ENCODE results near the gene DSCAML1.

The DSCAML1 gene

DNA sequence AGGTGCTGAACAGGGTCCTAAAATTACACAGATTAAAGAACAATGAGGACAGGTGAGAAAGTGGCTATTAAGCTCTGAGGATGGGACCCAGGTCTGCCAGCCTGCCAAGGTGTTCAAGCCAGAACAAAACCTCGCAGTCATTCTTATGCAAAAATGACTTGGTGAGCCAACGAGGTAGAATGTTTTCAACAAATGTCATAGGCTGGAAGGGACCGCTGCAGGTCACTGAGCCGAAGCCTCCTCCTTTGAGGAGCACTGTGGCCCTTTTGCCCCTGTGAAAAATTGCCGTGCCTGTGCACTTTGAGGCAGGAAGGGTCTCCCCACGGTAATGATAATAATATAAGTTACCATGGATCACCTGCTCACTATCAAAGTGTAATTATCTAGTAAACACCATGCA lies 216.2 kb downstream of the DSCAML1 start:
- DNase-seq (ENCODE audit: low spot score) = no peak

DNA sequence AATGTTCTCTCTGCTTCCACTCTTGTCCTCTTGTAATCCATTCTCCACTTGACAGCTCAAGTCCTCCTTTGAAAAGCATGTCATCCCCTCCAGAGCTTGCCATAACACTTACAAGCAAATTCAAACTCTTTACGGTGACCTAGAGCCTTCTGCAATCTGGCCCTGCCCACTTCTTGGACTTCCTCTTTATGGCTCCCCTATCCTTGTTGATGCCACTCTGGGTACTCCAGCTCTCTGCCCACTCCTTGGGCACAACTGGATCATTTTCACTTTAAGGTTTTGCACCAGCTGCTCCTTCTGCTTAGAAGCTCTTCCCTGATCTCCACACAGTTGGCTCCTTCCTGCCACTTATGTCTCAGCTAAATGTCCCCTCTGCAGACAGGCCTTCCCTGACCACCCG lies 217.9 kb downstream of the DSCAML1 start:
- DNase-seq (ENCODE audit: low spot score) = no peak

DNA sequence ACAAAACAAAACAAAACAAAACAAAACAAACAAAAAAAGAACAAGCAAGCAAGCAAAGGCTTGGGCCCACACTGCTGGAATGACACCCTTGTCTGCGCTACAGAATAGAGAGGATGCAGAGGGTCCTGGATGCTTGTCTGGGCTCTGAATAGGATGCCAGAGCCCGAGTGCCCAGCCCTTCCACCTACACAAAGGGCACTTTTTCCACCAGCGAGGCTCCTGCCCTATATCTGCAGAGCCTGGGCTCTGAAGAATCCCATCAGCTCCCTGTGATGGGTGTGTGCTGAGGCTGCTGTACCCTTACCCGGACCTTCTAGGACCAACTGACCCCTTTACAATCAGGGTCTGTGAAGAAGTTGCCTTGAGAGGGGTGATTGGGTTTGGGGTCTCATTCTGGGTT lies 221.2 kb downstream of the DSCAML1 start:
- DNase-seq (ENCODE audit: low spot score) = no peak

DNA sequence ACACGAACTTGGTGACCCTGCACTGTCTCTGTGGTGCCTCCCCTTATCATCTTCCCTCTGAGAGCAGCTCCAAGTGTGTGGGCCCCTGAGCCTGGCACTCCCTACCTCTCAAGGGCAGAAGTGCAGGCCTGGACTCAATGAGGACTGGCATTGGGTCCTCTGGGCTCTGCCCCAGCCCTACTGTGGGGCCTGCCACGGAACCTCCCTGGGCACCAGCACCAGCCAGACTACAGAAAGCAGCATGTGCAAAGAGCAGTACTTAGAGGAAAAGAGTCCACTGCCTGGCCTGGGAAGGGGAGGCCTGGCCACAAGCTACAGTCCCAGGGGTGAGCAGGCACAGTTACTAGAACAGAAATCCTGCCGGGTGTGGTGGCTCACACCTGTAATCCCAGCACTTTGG lies 222.5 kb downstream of the DSCAML1 start:
- no peak for DNase-seq (ENCODE audit: low spot score)

DNA sequence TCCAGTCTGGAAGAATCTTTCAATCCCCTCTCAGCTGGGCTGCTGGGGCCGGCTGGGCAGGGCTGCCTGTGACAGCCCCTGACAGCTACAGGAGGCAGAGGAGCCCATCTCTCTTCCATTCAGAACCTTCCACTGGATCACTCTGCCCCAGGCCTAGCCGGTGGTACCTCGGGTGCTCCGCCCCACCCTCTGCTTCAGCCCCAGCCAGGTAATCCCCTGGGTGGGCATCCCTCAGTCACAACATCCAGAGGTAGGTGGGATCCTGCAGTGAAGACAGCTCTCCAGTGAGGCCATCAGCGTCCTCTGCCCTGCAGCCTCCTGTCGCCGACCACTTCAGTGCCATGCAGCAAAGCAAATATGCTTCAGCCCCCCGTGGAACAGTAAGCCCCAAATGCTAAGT lies 223.7 kb downstream of the DSCAML1 start:
- DNase-seq (ENCODE audit: low spot score) = no peak

DNA sequence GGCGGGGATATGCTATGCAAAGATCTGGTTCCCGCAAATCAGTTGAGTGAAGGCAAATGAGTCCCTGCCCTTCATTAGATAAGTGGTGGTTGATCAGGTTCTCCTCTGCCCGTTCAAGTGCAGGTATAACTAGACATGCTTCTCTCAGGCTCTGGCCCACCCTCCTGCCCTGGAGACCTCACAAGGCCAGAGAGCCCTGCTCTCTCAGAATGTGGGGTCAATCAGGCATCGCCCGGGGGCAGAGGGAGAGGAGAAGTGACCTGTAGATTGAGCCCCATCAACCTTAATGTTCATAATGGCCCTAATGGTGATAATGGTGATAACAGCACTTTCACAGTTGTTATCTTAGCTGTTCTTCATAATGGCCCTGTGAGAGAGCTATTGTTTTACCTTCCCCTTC lies 224.3 kb downstream of the DSCAML1 start:
- no peak for DNase-seq (ENCODE audit: low spot score)

DNA sequence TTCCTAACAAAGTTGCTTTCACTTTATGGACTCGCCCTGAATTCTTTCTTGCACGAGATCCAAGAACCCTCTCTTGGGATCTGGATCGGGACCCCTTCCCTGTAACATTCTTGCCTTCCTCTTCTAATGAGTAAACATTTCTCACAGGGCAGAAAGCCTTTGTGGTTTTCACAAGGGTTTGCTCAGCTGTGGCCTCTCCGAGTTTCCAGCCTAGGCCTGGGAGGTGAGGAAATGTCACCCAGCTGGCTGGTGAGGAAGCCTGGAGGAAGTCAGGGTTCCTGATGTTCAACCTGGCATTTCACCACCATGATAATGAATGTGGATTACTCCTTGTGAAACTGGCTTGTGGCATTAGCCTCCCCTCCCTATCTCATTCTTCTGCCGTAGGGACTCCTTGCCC lies 224.9 kb downstream of the DSCAML1 start:
- DNase-seq (ENCODE audit: low spot score) = no peak

DNA sequence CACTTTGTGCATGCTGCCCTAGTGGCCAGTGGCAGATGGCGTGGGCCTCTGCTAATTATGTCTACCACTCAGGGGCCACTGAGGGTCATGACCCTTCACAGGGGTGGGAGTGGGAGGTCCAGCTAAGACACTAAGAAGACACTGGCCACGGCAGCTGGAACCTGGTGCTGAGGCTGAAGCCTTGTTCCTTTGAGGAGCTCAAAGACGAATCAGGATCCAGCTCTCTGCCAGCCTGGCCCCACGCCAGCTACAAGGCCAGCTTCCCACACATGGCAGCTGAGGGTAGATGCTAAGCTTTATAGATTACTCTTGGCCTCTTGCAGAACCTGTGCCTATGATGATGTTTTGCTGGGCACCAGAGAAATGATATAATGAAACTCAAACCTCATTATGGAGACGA lies 226.3 kb downstream of the DSCAML1 start:
- DNase-seq (ENCODE audit: low spot score) = peak; percentile 54

DNA sequence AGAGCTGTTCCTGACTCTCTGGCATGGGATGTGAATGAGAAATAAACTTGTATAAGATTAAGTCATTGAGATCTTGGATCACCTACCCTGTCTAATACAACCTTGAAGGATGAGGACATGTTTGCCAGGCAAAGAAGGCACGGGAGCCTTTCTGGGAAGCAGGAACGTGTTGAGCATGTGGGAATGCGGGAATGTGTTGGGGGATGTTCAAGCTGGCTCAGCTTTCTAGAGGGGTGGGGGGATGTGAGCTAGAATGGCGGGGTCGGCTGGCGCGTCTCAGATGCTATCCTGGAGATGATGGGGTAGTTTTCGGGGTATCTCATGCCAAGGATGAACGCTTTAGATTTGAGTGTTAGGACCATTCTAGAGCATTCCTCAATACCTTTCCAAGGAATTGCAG lies 227.1 kb downstream of the DSCAML1 start:
- DNase-seq (ENCODE audit: low spot score) = no peak

DNA sequence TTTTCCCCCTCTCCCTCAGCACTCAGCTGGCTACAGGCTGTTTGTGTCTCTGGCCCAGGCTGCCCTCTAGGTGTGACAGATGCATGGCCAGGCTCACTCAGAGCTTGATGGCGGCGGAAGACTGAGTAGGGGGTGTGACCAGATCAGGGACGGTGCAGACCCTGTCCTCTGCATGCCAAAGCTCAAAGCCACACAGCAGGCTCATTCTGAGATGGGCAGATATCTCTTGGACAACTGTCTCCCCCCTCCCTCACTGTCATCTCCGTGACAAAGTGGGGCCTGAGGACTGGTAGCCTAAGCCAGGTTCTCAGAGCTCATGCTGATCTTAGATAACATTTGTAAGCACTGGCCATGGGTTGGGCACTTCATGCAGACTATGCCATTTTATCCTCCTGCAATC lies 231.3 kb downstream of the DSCAML1 start:
- DNase-seq (ENCODE audit: low spot score) = no peak

DNA sequence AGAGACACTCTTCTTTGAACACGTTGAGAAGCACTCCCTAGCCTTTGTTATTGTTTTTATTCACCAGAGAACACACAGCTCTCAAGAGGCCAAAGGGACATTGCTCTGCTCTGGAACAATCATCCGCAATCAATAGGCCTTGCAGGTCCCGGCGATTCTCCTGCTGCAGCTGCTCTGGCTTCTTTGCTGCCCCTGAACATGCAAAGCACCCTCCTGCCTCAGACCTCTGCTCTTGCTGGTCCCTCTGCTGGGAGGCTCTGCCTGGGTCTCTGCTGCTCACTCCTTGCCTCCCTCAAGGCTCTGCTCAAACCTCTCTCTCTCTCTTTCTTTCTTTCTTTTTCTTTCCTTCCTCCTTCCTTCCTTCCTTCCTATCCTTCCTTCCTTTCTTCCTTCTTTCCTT lies 232.7 kb downstream of the DSCAML1 start:
- DNase-seq (ENCODE audit: low spot score) = no peak

DNA sequence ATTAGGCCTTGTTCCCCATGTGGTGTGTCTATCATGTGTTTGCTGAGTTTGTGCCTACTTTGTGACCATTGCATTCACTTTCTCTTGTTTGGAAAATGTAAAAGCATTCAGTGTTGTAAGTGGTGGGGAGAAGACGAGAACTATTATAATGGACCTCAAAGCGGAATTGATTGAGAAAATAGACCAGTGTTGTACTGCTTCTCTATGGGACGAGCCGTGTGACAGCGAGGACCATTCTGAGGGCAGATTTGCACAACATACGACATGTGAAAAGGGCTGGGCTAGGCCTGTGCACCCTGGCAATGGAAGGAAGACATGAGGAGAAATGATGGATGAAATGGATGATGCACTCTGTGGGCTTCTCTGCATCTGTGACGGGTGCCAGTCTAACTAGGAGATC lies 233.5 kb downstream of the DSCAML1 start:
- peak; percentile 45 for DNase-seq (ENCODE audit: low spot score)

DNA sequence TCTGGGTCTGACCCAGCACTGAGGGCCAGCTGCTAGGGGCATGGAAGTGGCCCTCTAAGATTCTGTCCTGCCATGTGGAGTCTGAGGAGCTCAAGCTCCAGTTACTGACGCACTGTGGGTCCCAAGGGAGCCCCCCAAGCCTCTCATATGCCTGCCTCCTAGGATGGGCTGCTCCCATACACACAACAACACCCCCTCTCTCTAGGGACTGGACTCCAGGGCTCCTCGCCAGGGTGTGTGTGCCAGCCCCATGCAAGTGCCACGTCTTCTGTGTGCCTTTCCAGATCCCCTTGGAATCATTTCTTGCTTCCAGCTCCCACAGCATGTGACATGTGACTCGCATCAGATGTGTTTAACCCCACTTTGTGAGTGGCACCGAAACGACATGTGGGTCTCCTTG lies 234.9 kb downstream of the DSCAML1 start:
- no peak for DNase-seq (ENCODE audit: low spot score)

DNA sequence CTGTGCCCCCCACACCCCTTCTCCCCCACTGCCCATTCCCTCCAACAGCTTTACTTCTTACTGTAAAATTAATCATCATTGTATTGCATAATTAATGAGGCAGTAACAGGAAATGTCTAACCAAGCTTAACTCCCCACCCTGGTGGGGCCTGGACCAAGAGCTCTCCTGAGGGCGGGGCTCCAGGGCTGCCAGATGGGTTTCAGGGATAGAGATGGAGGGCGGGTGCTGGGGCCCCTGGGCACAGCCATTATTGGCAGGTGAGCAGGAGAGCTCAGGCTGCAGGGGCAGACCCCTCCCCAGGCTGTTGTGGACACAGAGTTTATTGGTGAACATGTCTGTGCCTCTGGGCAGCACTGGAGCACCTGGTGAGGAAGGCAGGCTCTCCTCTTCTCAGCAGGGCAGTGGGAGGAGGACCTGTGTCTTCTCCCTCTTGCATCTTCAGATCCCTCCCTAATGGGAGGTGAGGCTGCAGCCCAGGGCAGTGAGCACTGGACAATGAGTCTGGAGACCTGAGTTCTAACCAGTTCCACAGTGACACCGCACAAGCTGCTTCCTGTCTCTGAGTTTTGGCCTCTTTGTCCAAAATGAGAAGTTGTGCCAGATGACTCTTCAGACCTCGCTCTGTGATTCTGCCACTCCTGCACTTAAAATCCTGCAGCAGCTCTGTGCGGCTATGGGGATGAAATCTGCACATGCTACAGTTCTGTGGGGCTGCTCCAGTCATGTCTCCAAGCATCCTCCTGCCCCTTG lies 236.1 kb downstream of the DSCAML1 start:
- no peak for DNase-seq (ENCODE audit: low spot score)

DNA sequence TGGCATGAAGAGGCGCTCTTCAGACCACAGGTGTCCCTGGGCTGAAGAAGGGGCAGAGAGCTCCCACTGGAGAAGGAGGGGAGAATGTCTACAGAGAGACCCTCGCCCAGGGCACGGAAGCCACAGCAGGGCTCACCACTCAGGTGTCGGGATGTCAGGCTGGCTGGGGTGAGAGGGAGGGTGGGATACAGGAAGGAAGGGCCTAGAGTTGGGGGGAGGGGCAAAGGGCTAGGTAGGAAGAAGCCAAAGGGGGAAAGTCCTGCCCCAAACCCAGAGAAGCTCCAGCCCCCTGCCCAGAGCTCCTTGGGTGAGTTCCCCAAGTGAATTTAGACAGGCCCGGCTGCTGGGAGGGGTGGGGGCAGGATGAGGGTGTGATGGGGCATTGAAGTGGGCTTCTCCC lies 237.3 kb downstream of the DSCAML1 start:
- DNase-seq (ENCODE audit: low spot score) = no peak

DNA sequence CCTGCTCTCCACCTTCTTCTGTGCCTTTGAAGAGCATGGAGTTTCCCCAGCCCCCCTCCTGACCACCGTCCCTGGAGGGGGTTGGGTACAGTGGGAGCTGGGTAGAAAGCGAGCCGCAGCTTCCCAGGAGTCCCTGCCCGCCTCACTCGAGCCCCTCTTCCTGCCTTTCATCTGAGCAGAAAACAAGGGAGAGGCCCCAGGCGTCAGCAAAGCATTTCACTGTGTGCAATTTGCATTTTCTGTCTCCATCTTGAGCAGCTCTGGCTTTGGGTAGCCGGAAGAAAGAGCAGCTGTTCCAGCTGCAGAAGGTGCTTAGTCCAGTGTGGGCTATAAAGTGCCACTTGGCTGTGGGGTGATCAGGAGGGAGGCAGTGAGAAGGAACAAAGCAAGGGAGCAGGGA lies 239.7 kb downstream of the DSCAML1 start:
- no peak for DNase-seq (ENCODE audit: low spot score)

DNA sequence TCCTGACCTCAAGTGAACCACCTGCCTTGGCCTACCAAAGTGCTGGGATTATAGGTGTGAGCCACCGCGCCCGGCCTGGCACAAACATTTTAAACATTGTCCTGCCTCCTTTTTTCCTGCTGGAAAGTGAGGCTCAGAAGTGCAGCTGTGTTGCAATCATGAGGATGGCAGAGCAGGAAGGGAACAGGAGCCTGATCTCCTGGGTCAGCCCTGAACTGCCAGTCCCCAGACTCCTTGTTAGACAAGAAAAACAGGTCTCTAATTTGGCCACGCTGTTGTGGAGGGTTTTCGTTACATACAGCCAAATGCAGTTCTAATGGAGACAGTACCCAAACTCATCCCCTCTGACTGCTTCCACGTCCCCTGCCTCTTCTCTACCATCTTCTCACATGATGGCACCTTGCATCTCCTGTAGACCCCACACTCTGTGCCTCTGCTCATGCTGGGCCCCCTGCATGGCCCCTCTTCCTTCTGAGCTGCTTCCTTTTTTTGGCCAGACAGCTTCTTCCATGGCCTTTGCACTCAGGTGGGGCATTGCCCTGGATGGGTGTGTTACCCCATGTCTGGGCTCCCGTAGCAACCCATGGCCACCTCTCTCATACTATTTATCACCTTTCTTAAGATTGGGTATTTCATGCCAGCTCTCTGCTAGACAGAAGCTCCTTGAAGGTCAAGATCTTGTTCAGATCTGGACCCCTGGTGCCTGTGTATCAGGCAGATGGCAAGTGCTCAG lies 242.2 kb downstream of the DSCAML1 start:
- DNase-seq (ENCODE audit: low spot score) = no peak

DNA sequence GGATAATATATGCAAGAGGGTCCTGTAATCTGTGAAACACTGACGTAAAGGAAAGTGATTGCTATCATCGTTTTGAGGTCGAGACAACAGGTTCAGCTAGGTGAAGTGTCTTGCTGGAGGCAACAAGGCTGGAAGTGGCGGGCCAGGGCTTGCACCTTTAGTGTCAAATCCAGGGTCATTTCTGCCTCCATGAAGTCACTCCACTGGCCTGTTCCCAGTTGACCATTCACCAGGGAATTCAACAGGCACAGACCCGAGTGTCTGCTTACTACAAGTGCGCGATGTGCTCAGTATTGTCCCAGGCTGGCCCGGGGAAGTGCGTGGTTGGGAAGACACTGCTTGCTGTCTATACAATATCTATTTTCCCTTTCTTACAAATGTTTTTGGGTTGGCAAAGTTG lies 244.4 kb downstream of the DSCAML1 start:
- no peak for DNase-seq (ENCODE audit: low spot score)

DNA sequence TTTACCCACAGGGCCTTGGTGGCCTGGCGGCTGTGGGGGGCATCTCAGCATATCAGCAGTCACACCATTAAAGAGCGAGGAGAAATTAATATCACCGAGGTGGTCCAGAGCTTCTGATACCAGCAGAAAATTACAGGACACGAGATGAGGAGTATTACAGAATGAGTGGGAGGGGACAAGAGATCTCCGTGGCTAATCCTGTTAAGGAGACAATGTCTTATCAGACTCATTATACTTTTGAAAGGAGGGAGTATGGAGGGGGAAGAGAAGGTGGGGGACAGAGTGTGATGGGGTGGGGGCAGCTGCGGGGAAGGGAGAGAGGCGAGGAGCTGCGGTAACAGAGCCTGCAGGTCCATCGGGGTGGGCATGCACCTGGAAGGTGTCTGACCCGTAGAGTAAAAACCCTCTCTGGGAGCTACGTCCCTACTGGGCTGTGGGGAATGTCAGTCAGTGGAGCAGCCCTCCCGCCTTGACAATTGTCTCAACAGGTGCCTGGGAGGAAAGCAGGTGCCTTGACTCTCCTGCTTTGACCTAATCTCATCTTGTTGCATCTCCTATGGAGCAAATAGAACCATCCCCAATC lies 245.2 kb downstream of the DSCAML1 start:
- DNase-seq (ENCODE audit: low spot score) = no peak

DNA sequence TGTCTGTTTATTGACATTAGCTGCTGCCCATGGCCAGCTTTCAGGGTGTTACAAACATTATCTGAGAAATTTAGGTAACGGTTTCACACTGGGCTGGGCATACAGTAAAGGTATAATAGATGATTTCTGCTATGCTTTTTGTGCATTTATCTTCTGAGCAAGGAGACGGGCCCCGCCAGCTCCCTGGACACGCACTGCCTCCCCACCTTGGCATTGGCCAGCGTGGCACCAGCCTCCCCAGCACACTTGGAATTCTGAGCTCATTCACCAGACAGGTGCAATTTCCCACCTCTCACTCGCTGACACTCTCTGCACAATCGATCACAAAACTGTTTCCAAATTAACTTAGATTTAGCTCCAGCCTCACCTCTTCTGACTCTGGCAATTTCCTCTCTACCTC lies 246.6 kb downstream of the DSCAML1 start:
- DNase-seq (ENCODE audit: low spot score) = no peak

DNA sequence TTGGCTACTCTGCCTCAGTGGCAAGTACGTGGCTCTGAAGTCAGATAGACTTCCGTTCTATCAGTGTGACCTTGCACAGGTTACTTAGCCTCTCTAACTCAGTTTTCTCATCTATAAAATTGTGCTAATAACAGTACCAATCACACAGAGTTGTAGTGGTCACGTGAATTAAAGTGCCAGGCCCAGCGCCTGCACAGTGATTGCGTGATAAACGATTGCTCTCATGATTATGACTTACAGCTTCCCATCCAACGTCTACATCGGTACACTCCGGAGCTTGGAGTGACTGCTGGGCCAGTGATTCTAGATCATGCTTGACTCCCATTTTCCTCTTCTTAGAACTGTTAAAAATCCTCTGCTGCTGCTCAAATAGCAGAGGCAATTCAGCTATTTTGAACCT lies 247.6 kb downstream of the DSCAML1 start:
- no peak for DNase-seq (ENCODE audit: low spot score)

DNA sequence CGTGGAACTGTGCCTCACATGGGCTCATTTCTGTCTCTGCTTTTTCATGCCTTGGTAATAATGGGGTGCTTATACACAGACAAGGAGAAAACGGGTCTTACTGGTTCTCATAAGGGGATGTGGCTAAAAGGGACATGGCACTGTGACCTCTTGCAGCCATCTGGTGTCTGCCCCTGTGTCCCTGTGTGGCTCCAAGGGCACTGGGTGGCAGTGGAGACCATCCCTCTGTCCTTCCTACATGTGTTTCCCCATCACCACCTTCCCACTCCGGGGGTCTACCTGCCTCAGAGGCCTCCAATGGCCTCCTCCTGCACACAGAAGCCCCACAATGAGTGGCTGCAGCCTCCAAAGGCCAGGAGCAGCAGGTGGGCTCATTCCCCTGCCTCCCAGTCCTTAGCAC lies 248.1 kb downstream of the DSCAML1 start:
- no peak for DNase-seq (ENCODE audit: low spot score)

DNA sequence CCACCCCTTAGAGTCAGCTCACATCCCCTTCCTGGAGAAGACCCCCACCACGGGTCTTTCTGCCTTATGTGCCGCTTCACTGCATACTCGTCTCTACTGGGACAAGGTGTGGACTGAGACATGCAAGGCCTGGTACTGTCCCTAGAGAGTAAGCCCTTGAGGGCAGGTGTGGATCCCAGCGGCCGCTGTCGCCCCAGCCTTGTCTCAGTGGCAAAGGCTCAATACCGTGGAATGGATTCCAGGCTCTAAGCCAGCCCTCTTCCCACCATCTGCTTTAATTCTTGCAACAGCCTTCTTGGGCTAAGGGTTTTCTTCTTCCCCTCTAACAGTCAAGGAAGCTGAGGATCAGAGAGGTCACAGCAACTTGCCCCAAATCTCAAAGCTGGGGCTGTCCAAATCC lies 249.1 kb downstream of the DSCAML1 start:
- no peak for DNase-seq (ENCODE audit: low spot score)

Data from Ammon's horn (tissue), 1 donor.